HCT116 (cell line): Measurements from ENCODE around the gene TMEM184A. TPM values are rescaled to one million over a fixed set of nuclear protein-coding genes. Genes with fewer than 3 reads are reported as not detected.
A peak's percentile ranks its signal among the peaks of the same experiment; 100 is the strongest.

ENCODE experiments used
- ATAC-seq: fragments of 200-7000 bp; cut with Tn5 transposase; 2 replicates; pipeline ENCODE4 v1.9.1; 2020; ENCODE audit warnings: mild to moderate bottlenecking, moderate library complexity
- BruUV-seq: library from RNA; stranded (reverse); fragments of 400-500 nt; replicated peaks from 2 replicates; lab custom pipeline; 2021; lab: Mats Ljungman, UMichigan
- CTCF ChIA-PET: fragments of 300-600 bp; sonication (Branson Sonifier 250); formaldehyde crosslinking; loops from one replicate; lab custom pipeline; 2021; ENCODE audit warnings: antibody characterized with exemption; lab: Charles Lee
- POLR2A ChIA-PET: fragments of 300-600, 350-600 bp; sonication (Branson Sonifier 250); formaldehyde crosslinking; loops from one replicate; lab custom pipeline; 2021; ENCODE audit warnings: antibody characterized with exemption; lab: Charles Lee
- RAD21 ChIA-PET, 2 experiments: fragments of 300-600 bp; sonication (Branson Sonifier 250); formaldehyde crosslinking; loops; one replicate each; lab custom pipeline; 2023; ENCODE audit warnings: low total read pairs in 2 of 2; ENCODE audit not compliant: uncharacterized antibody in 2 of 2, unreplicated experiment in 2 of 2, low non-redundant PET in 1 of 2; lab: Charles Lee
- DNase-seq: peaks from one replicate; pipeline ENCODE4 v3.0.0-alpha.2; 2010; ENCODE audit warnings: low read depth, low spot score
- H2AFZ ChIP-seq: fragments of 200-600 bp; shearing (Covaris generic), sonication (generic); 2 replicates; pipeline ENCODE4 v1.6.1; 2017; ENCODE audit warnings: low read depth, mixed run types, mixed read lengths, antibody characterized with exemption, low read length; ENCODE audit not compliant: poor library complexity, severe bottlenecking
- H3K27ac ChIP-seq: 2 replicates; pipeline ENCODE4 v1.5.1; 2012; ENCODE audit warnings: low read depth, low read length
- H3K27me3 ChIP-seq: fragments of 200-600 bp; sonication (generic); 2 replicates; pipeline ENCODE4 v1.6.1; 2016; ENCODE audit warnings: mixed run types, low read length, mixed read lengths; ENCODE audit not compliant: insufficient read depth
- H3K36me3 ChIP-seq, 2 experiments: fragments of 200-500 bp in 1 of 2; fragments of 200-600 bp in 1 of 2; sonication (Bioruptor generic) in 1 of 2; sonication (generic) in 1 of 2; 2 replicates each; pipeline versions ENCODE4 v1.5.1 to v1.6.1; 2014 to 2016; ENCODE audit warnings: low read length in 2 of 2, inconsistent platforms in 1 of 2, mixed read lengths in 1 of 2, mixed run types in 1 of 2; ENCODE audit not compliant: insufficient read depth in 2 of 2, control insufficient read depth in 1 of 2
- H3K4me1 ChIP-seq, 2 experiments: fragments of 200-600 bp in 1 of 2; sonication (generic) in 1 of 2; 2 replicates each; pipeline versions ENCODE4 v1.5.1 to v1.6.1; 2012 to 2017; ENCODE audit warnings: low read length in 2 of 2, inconsistent platforms in 1 of 2, mild to moderate bottlenecking in 1 of 2, mixed read lengths in 1 of 2, mixed run types in 1 of 2, moderate library complexity in 1 of 2; ENCODE audit not compliant: insufficient read depth in 2 of 2, control insufficient read depth in 1 of 2
- H3K4me2 ChIP-seq: fragments of 200-600 bp; sonication (generic); 2 replicates; pipeline ENCODE4 v1.6.1; 2017; ENCODE audit warnings: mixed run types, low read length, mixed read lengths
- H3K4me3 ChIP-seq, 2 experiments: fragments of 200-600 bp in 1 of 2; sonication (generic) in 1 of 2; replicated peaks in 1 of 2; 2 replicates each; pipeline ENCODE4 v1.5.1; 2011 to 2016; ENCODE audit warnings: low read length in 2 of 2, control low read depth in 1 of 2, low read depth in 1 of 2, mild to moderate bottlenecking in 1 of 2, mixed read lengths in 1 of 2, mixed run types in 1 of 2
- H3K79me2 ChIP-seq: fragments of 200-600 bp; sonication (generic); 2 replicates; pipeline ENCODE4 v1.6.1; 2017; ENCODE audit warnings: mild to moderate bottlenecking, mixed run types, low read length, moderate library complexity, mixed read lengths; ENCODE audit not compliant: insufficient read depth
- H3K9ac ChIP-seq: fragments of 200-600 bp; sonication (generic); 2 replicates; pipeline ENCODE4 v1.6.1; 2016; ENCODE audit warnings: low read length, mixed read lengths
- H3K9me2 ChIP-seq: fragments of 200-600 bp; sonication (generic), shearing (Covaris generic); 2 replicates; pipeline ENCODE4 v1.6.1; 2017; ENCODE audit warnings: mixed run types, mild to moderate bottlenecking, moderate library complexity; ENCODE audit not compliant: insufficient read depth
- H3K9me3 ChIP-seq, 2 experiments: fragments of 200-500 bp in 1 of 2; fragments of 200-600 bp in 1 of 2; sonication (Bioruptor generic) in 1 of 2; sonication (generic) in 1 of 2; 2 replicates each; pipeline ENCODE4 v1.6.1; 2014 to 2017; ENCODE audit warnings: low read length in 2 of 2, mixed read lengths in 2 of 2, inconsistent platforms in 1 of 2, low read depth in 1 of 2, mild to moderate bottlenecking in 1 of 2, mixed run types in 1 of 2, moderate library complexity in 1 of 2; ENCODE audit not compliant: control insufficient read depth in 1 of 2, insufficient read depth in 1 of 2
- H4K20me1 ChIP-seq: fragments of 200-600 bp; sonication (generic), shearing (Covaris generic); 2 replicates; pipeline ENCODE4 v1.6.1; 2017; ENCODE audit warnings: mixed run types, mild to moderate bottlenecking, moderate library complexity; ENCODE audit not compliant: insufficient read depth
- EGR1 ChIP-seq: IDR thresholded peaks from 2 replicates; pipeline ENCODE4 v1.6.1; 2012; ENCODE audit warnings: low read depth
- POLR2AphosphoS5 ChIP-seq: IDR thresholded peaks from 2 replicates; pipeline ENCODE4 v1.6.1; 2011; ENCODE audit warnings: mild to moderate bottlenecking, low read depth, low read length, moderate library complexity
- SIN3A ChIP-seq: IDR thresholded peaks from 2 replicates; pipeline ENCODE4 v1.6.1; 2012; ENCODE audit warnings: low read depth
- intact Hi-C: fragments of 100-400 bp; cut with micrococcal nuclease; formaldehyde crosslinking; loops from 2 replicates; pipeline ENCODE4 v1.10.0; 2022
- total RNA-seq: library from RNA; stranded (reverse); gene quantifications from one replicate; pipeline ENCODE4 v1.2.1, GENCODE V29; 2021; ENCODE audit not compliant: unreplicated experiment
- TF ChIP-seq, protein P1 (sequence below), 3 experiments: fragments of 200-600 bp in 1 of 3; sonication (generic) in 1 of 3; IDR thresholded peaks in 2 of 3; conservative IDR thresholded peaks in 1 of 3; 2 replicates each; pipeline ENCODE4 v1.5.1; 2012 to 2017; ENCODE audit warnings: low read depth in 2 of 3, low read length in 2 of 3, antibody characterized with exemption in 1 of 3, borderline replicate concordance in 1 of 3, control low read depth in 1 of 3, mild to moderate bottlenecking in 1 of 3, mixed read lengths in 1 of 3, mixed run types in 1 of 3, moderate library complexity in 1 of 3; ENCODE audit not compliant: insufficient read depth in 1 of 3
- TF ChIP-seq, protein P2 (sequence below): IDR thresholded peaks from 2 replicates; pipeline ENCODE4 v1.6.1; 2011; ENCODE audit warnings: mild to moderate bottlenecking, low read length, moderate library complexity; ENCODE audit not compliant: insufficient replicate concordance; ENCODE audit errors: extremely low read depth

The TMEM184A gene
- total RNA-seq, 1 experiment from 2014 or later, result 34.8 TPM

DNA sequence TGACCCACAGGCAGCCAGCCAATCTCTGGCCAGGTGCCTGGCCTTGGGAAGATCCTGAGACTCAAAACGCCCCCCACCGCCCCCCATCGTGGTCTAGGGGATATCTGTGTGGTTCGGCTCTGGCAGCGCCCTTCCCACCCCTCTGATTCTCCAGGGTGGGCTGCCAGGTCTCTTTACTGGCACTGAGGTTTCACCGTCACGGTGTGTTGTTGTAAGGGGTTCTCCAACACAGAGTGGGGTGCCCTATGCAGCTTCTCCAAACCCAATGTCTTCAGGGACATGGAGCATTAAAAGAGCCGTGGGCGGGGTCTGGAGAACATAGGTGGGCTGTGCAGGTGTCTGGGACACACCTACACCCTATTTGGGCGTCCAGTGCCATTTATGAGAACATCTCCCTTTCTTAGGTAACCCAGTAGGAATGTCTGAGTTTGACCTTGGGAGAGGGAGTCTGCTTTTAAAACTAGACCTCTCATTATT is 24.0 kb downstream of the TMEM184A start:
- Histone ChIP-seq H3K79me2 (peaks cover 60% of the 10 kb centered on the region), H3K27ac (peak overlapping the region; percentile 92), H3K9ac (peak overlapping the region; percentile 95), H3K9me3 (no peaks in the 10 kb centered on the region), H3K36me3 (peaks cover 2 to 6% of the 10 kb centered on the region in 2 experiments; a peak in 3 of 4 replicates), H3K4me2 (peak overlapping the region; percentile 86), H4K20me1 (no peaks in the 10 kb centered on the region; the same call in 1 of the 2 replicates), H3K4me3 (peak overlapping the region; percentile 78 to 82), H2AFZ (no peak overlapping the region), H3K27me3 (no peaks in the 10 kb centered on the region), H3K4me1 (peaks cover 48 to 80% of the 10 kb centered on the region in 2 experiments), H3K9me2 (no peaks in the 10 kb centered on the region)
- DNase-seq, result no peak
- intact Hi-C loops, result loop anchor here (1.0 kb wide), 1 partner anchor 24 kb away; the partner anchor contains the start of gene TMEM184A
- TF ChIP-seq, protein P1, sequence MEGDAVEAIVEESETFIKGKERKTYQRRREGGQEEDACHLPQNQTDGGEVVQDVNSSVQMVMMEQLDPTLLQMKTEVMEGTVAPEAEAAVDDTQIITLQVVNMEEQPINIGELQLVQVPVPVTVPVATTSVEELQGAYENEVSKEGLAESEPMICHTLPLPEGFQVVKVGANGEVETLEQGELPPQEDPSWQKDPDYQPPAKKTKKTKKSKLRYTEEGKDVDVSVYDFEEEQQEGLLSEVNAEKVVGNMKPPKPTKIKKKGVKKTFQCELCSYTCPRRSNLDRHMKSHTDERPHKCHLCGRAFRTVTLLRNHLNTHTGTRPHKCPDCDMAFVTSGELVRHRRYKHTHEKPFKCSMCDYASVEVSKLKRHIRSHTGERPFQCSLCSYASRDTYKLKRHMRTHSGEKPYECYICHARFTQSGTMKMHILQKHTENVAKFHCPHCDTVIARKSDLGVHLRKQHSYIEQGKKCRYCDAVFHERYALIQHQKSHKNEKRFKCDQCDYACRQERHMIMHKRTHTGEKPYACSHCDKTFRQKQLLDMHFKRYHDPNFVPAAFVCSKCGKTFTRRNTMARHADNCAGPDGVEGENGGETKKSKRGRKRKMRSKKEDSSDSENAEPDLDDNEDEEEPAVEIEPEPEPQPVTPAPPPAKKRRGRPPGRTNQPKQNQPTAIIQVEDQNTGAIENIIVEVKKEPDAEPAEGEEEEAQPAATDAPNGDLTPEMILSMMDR (IDR thresholded peaks at IDR 0.05 in 2 of 3, conservative IDR thresholded peaks at IDR 0.05 in 1 of 3; ENCODE audit: borderline replicate concordance in 1 of 3, insufficient read depth in 1 of 3, low read depth in 2 of 3, low read length in 2 of 3), result no peak
- ChIA-PET CTCF (no interaction called here), RAD21 (interaction anchor here in 1 of 2 experiments (1.0 kb wide), 1 partner anchor 24 kb away, joined by 3 read pairs; the partner anchor contains the start of gene TMEM184A), POLR2A (no interaction called here)
- BruUV-seq, result no TSS peak
- no peak for ATAC-seq

DNA sequence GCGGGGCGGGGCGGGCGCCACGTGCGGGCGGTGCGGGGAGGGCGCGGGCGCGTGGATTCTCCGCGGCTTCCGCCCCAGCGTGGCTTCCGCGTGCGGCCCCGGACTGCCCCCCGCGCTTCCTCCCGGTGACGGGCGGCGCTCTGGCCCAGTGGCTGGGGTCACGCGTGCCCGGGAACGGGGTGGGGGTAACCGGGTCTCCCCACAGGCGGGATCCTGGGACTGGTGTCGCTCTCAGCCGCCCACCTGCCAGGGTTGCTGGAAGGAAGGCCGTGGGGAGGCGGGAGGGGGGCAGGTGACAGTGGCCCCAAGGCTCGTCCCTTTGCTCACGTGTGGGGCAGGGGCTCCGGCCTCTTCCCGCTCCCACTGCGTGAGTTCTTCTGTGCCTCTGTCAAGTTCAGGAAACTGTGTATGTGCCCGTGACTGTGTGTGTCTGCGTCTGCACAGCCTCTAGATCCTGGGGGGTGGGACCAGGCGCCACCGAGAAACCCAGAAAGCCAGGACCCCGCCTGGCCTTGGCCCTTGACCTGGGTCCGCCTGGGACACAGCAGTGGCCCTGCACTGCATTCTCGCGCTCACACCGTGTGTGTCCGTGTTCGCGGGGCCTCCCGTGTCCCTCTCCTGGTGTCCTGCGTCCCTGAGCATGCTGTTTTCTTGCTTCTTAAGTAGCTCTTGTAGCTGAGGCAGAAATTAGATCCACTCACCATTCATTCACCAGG is 24.6 kb downstream of the TMEM184A start:
- no peak for DNase-seq
- Histone ChIP-seq H3K9me3 (no peaks in the 10 kb centered on the region), H3K27me3 (no peaks in the 10 kb centered on the region), H3K79me2 (peaks cover 54% of the 10 kb centered on the region), H3K4me2 (peak overlapping the region; percentile 86), H3K9me2 (no peaks in the 10 kb centered on the region), H3K4me1 (peaks cover 49 to 80% of the 10 kb centered on the region in 2 experiments), H3K27ac (peak overlapping the region; percentile 92), H4K20me1 (no peaks in the 10 kb centered on the region; the same call in 1 of the 2 replicates), H2AFZ (no peak overlapping the region), H3K4me3 (peak overlapping the region; percentile 78 to 82), H3K9ac (peak overlapping the region; percentile 95), H3K36me3 (peaks cover 2 to 4% of the 10 kb centered on the region in 2 experiments; a peak in 3 of 4 replicates)
- no TSS peak for BruUV-seq
- RAD21 ChIA-PET, result no interaction called here
- intact Hi-C loops, result no loop called here
- POLR2A ChIA-PET, result no interaction called here
- ATAC-seq, result no peak
- CTCF ChIA-PET, result no interaction called here
- TF ChIP-seq POLR2AphosphoS5, result 0 out of 2 replicates have a peak, but pooled peaks have one; percentile 7
- TF ChIP-seq SIN3A, result no peak
- no peak for TF ChIP-seq EGR1
- TF ChIP-seq, protein P2, sequence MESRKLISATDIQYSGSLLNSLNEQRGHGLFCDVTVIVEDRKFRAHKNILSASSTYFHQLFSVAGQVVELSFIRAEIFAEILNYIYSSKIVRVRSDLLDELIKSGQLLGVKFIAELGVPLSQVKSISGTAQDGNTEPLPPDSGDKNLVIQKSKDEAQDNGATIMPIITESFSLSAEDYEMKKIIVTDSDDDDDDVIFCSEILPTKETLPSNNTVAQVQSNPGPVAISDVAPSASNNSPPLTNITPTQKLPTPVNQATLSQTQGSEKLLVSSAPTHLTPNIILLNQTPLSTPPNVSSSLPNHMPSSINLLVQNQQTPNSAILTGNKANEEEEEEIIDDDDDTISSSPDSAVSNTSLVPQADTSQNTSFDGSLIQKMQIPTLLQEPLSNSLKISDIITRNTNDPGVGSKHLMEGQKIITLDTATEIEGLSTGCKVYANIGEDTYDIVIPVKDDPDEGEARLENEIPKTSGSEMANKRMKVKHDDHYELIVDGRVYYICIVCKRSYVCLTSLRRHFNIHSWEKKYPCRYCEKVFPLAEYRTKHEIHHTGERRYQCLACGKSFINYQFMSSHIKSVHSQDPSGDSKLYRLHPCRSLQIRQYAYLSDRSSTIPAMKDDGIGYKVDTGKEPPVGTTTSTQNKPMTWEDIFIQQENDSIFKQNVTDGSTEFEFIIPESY, result no peak
